Measurements from ENCODE around the gene CLCN7. TPM values are rescaled to one million over a fixed set of nuclear protein-coding genes. Genes with fewer than 3 reads are reported as not detected.
"Not testable (repeated sequence)": the region's sequence is repeated elsewhere in the genome, so short reads cannot be mapped to it uniquely, and the experiment has no call there.

Gene CLCN7
- total RNA-seq, 6 experiments from 2014 or later: 47.5 to 62.6 (median 51.3) TPM

DNA sequence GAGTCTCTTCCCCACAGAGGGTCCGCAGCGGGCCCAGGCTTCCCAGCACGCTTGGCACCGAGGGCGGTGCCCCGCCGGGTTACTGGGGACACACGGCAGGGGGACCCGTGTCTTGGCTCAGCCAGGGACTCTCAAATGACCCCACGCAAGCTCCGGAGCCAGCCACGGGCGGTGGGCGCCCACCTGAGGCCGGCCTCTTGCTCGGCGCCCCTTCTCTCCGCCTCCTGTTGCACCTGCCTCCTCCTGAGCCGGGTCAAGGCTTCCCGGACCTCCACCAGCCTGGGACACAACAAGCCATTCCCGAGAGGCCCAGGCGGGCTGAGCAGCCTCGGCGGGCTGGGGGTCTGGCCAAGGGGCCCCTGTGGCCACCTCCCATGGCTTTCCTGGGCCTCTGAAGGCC is 32.1 kb downstream of the CLCN7 start:
- Mint-ChIP-seq H3K4me3 (no peak overlapping the region), H3K4me1 (ENCODE audit: low read depth) (no peaks in the 10 kb centered on the region), H3K9me3 (no peaks in the 10 kb centered on the region), H3K27ac (no peak overlapping the region), H3K36me3 (ENCODE audit: low read depth) (no peaks in the 10 kb centered on the region), H3K27me3 (ENCODE audit: insufficient read depth) (no peaks in the 10 kb centered on the region)
- no peak for DNase-seq
- TF ChIP-seq, protein P1, sequence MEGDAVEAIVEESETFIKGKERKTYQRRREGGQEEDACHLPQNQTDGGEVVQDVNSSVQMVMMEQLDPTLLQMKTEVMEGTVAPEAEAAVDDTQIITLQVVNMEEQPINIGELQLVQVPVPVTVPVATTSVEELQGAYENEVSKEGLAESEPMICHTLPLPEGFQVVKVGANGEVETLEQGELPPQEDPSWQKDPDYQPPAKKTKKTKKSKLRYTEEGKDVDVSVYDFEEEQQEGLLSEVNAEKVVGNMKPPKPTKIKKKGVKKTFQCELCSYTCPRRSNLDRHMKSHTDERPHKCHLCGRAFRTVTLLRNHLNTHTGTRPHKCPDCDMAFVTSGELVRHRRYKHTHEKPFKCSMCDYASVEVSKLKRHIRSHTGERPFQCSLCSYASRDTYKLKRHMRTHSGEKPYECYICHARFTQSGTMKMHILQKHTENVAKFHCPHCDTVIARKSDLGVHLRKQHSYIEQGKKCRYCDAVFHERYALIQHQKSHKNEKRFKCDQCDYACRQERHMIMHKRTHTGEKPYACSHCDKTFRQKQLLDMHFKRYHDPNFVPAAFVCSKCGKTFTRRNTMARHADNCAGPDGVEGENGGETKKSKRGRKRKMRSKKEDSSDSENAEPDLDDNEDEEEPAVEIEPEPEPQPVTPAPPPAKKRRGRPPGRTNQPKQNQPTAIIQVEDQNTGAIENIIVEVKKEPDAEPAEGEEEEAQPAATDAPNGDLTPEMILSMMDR (IDR thresholded peaks at IDR 0.05): no peak

DNA sequence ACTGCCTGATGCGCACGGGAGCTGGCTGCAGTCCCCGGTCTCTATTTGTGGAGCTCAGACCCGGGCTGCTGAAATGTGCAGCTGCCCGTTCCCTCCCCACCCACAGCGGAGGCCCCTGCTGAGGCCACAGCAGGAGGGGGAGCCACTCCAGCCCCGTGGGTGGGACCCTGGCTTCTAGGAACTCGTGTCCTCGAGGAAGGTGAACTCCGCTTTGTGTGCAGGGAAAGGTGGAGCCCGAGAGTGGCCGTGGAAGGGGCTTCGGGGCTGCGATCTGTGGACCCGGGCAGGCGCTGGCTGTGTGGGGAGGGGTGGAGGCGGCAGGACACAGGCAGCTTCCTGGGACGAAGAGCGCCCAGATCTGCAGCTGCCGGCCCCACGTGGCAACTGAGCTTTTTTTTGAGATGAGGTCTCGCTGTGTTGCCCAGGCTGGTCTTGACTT is 33.4 kb downstream of the CLCN7 start:
- Mint-ChIP-seq H3K4me1 (ENCODE audit: low read depth) (no peaks in the 10 kb centered on the region), H3K27me3 (ENCODE audit: insufficient read depth) (no peaks in the 10 kb centered on the region), H3K9me3 (no peaks in the 10 kb centered on the region), H3K36me3 (ENCODE audit: low read depth) (no peaks in the 10 kb centered on the region), H3K4me3 (no peak overlapping the region), H3K27ac (no peak overlapping the region)
- TF ChIP-seq, protein P1 (IDR thresholded peaks at IDR 0.05): no peak
- no peak for DNase-seq

DNA sequence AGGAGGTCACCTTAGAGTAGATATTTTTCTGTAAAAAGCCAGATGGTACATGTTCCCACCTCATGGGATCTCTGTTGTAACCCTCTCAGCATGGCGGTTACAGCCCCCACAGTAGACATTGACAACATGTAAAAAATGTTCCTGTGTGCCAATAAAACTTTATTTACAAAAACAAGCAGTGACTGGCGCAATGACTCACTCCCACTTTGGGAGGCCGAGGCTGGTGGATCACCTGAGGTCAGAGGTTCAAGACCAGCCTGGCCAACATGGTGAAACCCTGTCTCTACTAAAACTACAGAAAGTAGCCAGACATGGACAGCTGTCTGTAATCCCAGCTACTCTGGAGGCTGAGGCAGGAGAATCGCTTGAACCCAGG is 35.1 kb downstream of the CLCN7 start:
- not testable (repeated sequence) for H3K9me3 Mint-ChIP-seq; H3K4me1 Mint-ChIP-seq (ENCODE audit: low read depth); H3K27me3 Mint-ChIP-seq (ENCODE audit: insufficient read depth); H3K4me3 Mint-ChIP-seq; H3K27ac Mint-ChIP-seq; DNase-seq; H3K36me3 Mint-ChIP-seq (ENCODE audit: low read depth)

DNA sequence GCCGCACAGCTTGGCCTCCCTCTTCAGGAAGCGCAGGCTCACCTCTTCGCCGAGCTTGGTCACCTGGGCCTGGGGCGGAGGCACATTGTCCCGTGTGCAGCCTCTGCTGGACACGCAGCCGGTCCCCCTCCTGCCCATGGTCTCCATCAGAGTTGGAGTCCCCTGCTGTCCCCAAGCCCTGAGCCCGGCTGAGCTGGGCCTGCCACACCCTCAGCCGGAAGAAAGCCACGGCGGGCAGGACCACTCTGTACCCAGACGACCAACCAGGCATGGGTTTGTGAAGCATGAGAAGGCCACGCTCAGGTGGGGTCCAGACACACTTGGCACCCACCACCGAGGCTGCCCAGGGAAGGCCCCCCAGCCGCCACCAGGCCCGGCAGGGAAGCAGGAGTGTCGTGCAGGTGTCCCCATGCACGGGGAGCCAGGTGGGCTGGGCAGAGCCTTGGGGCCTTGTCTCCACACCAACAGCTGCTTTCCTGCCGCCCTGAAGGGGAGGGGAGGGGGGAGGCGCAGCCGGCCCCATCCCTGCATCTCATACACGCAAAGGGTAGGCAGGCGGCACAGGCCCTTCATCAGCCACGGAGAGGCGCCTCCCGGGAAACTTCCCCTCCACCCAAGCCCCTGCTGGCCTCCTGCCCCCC is 35.6 kb downstream of the CLCN7 start:
- no peak for DNase-seq
- TF ChIP-seq, protein P1 (IDR thresholded peaks at IDR 0.05): no peak
- no peaks in the 10 kb centered on the region for H3K27me3 Mint-ChIP-seq (ENCODE audit: insufficient read depth)
- no peak overlapping the region for H3K4me3 Mint-ChIP-seq
- no peaks in the 10 kb centered on the region for H3K4me1 Mint-ChIP-seq (ENCODE audit: low read depth)
- no peaks in the 10 kb centered on the region for H3K36me3 Mint-ChIP-seq (ENCODE audit: low read depth)
- no peaks in the 10 kb centered on the region for H3K9me3 Mint-ChIP-seq
- H3K27ac Mint-ChIP-seq: no peak overlapping the region

DNA sequence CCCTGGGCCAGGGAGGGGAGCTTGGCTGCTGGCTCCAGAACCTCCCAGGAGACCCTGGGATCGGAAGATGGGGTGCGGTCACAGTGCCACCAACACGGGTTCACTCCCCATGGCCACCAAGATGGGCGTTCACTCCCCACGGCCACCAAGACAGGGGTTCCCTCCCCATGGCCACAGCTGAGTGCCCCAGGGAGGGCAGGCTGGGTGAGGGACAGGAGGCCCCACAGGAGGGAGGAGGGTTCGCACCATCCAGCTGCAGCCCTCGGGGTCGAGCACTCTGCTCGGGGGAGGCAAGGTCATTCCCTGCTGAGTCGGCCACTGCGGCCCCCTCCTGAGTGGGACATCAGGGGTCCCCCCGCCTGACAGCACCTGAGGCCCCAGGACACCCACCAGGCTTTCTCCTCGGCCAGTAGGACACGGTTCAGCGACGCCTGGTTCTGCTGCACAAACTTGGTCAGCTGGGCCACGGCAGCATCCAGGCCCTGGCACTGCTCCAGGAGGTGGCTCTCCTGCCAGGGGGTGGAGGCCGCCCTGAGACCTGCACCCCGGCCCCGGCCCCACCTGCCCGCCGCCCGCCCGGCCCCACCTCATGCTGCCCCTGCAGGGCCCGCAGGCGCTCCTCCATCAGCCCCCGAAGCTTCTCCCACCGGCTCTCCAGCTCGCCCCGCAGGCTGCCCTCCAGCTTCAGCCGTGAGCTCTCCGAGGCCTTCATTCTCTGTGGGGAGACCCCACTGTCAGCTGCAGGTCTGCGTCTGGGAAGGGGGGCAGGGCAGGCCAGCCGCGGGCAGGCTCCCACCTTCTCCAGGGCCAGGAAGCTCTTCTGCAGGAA is 36.4 kb downstream of the CLCN7 start:
- no peak for DNase-seq
- no peaks in the 10 kb centered on the region for H3K27me3 Mint-ChIP-seq (ENCODE audit: insufficient read depth)
- TF ChIP-seq, protein P1 (IDR thresholded peaks at IDR 0.05): no peak
- no peaks in the 10 kb centered on the region for H3K4me1 Mint-ChIP-seq (ENCODE audit: low read depth)
- H3K9me3 Mint-ChIP-seq: no peaks in the 10 kb centered on the region
- H3K27ac Mint-ChIP-seq: no peak overlapping the region
- H3K4me3 Mint-ChIP-seq: no peak overlapping the region
- H3K36me3 Mint-ChIP-seq (ENCODE audit: low read depth): no peaks in the 10 kb centered on the region

DNA sequence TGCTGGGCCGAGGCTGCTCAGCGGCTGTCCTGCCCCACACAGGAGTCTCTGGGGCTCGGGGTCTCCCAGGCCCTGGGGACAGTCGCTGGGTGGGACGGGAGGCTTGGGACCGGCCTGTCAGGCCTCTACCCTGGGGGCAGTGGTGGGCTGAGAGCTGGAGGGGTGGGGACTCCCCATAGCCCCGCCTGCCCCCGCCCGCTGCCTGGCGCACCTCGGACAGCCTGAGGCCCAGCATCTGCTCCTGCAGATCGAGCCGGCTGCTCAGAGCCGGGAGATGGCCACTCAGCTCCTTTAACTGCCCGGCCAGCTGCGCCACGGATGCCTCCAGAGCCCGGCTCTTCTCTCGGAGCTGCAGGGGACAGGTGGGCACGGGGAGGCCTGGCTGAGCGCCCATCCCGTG is 37.2 kb downstream of the CLCN7 start:
- Mint-ChIP-seq H3K4me3 (no peak overlapping the region), H3K9me3 (no peaks in the 10 kb centered on the region), H3K27me3 (ENCODE audit: insufficient read depth) (no peaks in the 10 kb centered on the region), H3K27ac (no peak overlapping the region), H3K36me3 (ENCODE audit: low read depth) (no peaks in the 10 kb centered on the region), H3K4me1 (ENCODE audit: low read depth) (no peaks in the 10 kb centered on the region)
- no peak for DNase-seq
- TF ChIP-seq, protein P1 (IDR thresholded peaks at IDR 0.05): no peak

All from HFFc6 (cell line).